GM13977 (cell line): ENCODE data around the gene GALNT17.

Experiments
- DNase-seq: peaks from one replicate; pipeline ENCODE4 v3.0.0; 2012; ENCODE audit warnings: low spot score
- CTCF ChIP-seq: IDR thresholded peaks from 2 replicates; pipeline ENCODE4 v1.5.1; 2012; ENCODE audit warnings: mild to moderate bottlenecking, control low read depth; ENCODE audit not compliant: insufficient read depth; ENCODE audit errors: extremely low read depth, missing control alignments
- in situ Hi-C: fragments of 300-500 bp; cut with MboI; formaldehyde crosslinking; loops from one replicate; pipeline ENCODE4 v1.12.0; 2022; ENCODE audit warnings: low sequenced_read_pairs, low pct_unique_long_range_greater_than_20kb, mixed read lengths, inconsistent platforms; ENCODE audit not compliant: unreplicated experiment

The GALNT17 gene

DNA sequence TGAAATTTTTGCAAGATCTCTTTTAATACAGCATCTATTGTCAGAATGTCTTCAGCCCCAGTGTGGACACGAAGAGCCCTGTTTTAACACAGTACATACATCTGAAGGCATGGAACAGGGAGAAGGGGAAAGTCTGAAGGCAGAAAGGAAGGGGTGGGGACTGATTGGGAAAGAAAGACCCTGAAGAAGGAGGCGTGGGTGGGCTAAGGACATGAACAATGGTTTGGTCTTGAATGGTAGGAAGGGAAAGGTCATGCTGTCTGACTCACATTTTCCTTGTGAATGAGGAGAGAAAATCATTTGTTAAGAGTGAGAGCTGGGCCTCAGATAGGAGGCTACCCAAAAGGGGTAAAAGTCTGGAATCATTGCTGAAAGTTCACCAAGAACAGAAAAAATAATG is 297.1 kb downstream of the GALNT17 start:
- in situ Hi-C loops: no loop called here
- no peak for TF ChIP-seq CTCF
- DNase-seq: no peak

DNA sequence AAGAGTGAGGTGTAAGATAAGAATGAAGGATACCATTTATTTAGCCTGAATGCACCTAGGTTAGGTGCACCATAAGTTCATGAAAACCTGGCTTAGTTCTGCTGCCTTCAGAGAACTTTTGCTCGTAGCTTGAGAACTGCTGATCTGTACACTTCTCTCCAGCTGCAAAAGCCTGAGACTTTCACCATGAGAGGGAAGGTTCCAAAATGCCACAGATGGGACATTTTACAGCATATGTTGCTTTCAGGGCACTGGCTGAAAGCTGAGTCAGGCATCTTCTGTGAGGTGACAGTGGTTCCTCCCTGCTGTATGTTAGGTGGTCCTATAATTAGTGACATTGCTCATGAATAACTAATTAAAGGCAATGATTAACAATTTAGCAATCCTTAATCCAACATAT is 298.3 kb downstream of the GALNT17 start:
- no peak for TF ChIP-seq CTCF
- no peak for DNase-seq
- in situ Hi-C loops: no loop called here

DNA sequence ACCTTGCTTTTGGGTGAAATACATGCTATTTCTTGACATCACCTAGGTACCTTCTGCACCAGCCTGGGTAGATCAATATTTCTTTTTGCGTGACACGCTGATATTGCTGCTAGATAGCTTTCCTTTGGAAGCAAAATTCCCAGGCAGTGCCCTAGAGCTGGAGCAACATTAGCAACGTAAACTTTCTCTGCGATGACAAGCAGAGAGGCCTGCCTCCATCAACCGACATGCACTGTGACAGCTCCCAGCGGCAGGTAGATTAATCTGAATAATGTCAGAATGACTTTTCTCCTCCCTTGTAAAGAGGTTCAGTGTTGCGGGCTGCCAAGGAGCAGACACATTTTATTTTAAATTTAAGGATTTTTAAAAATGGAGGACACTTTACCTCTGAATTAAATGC is 307.4 kb downstream of the GALNT17 start:
- DNase-seq: no peak
- no peak for TF ChIP-seq CTCF
- in situ Hi-C loops: no loop called here

DNA sequence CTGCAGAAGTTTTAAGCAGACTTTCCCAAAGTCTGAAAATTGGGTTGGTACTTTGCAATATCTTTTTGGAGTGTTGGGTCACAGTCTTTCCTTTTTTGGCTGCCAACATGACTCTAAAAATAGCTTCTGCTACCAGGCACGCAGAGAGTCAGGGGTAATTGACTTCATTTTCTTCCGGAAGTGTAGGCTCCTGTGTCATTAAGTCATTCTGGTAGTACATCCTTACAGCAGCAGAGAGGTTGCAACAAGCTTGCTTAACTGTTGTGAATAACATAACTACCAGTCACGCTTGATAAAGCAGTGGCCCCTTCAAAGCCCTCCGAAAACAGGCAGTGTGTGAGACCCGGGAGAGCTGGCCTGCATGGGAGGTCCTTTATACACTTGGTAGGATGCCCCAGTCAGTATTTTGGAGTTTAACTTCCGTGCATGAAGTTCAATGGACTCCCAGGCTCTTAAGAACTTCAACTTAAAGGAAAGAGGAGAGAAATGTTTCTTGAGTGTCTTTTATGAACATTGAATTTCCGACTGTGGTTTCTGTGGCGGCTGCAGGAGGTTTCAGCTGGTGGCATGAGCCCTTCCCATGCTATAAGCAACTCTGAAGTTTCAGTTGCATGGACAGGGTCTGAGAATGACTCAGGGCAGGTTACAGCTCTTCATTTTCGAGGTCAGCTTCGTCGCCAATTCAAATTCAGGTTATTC is 310.7 kb downstream of the GALNT17 start:
- in situ Hi-C loops: no loop called here
- TF ChIP-seq CTCF: no peak

GRCh38 chr7:71443191-71443530 is 311.2 kb downstream of the GALNT17 start:
- no peak for TF ChIP-seq CTCF
- no peak for DNase-seq
- in situ Hi-C loops: no loop called here

More for the DNA sequence above, 310.7 kb downstream of the GALNT17 start:
- no peak for DNase-seq

DNA sequence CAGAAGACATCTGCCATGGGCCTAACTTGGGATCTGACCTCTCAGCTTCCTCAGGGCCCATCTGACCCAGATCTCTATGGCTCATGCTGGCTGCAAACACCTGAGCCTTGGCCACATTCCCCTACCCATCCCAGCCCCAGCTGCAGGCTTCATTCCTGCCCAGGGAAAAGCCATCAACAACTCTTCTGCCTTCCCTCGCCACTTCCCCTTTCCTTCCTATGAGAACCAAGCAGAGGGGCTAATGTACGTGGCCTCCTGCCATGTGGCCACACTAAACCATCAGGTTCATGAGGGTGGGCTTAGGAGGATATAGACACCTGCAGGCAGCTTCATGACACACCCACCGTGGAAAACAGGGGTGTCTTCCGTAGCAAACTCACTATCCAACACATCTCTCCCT is 312.2 kb downstream of the GALNT17 start:
- in situ Hi-C loops: no loop called here
- no peak for DNase-seq
- TF ChIP-seq CTCF: no peak
